ENCODE results near the gene SLC6A18. TPM values are rescaled to one million over a fixed set of nuclear protein-coding genes. Genes with fewer than 3 reads are reported as not detected.

SLC6A18 gene
- polyA plus RNA-seq, 1 donor (not counting 4 experiments of a cell fraction or from before 2014, with no cell fraction given): not detected

DNA sequence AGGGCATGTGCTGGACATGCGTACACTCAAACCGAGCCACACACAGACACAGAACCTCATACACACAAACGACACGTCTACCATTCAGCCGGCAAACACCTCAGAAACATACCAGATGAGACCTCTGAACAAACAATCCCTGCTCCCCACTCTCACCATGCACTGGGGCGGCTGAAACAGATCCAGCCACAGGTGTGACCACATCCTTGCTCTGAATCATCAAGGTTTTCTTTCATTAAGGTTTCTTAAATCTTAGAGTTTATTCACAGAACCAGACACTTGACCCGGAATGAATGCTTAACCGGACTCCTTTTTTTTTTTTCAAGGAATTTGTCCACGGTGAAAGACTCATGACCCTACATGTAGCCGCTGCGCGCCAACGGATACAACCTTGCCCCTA, 43.5 kb downstream of the SLC6A18 start:
- no peak overlapping the region for H3K4me3 ChIP-seq (ENCODE audit: control insufficient read depth in 2 of 3, extremely low read depth in 1 of 3, insufficient read depth in 2 of 3, low read depth in 1 of 3, low read length in 3 of 3)
- no peak overlapping the region for H3K4me2 ChIP-seq (ENCODE audit: control insufficient read depth, extremely low read depth, insufficient read depth, low read depth, low read length)
- no peaks in the 10 kb centered on the region for H3K4me1 ChIP-seq (ENCODE audit: control insufficient read depth, extremely low read depth, insufficient read depth, low read length)
- DNase-seq (ENCODE audit: low read depth, low spot score): no peak
- no peak overlapping the region for H3K27ac ChIP-seq (ENCODE audit: control insufficient read depth, insufficient read depth, low read length)
- no peaks in the 10 kb centered on the region for H3K27me3 ChIP-seq (ENCODE audit: control insufficient read depth, extremely low read depth, insufficient read depth, low read length)
- H4K20me1 ChIP-seq (ENCODE audit: control insufficient read depth, extremely low read depth, insufficient read depth, low read length): no peaks in the 10 kb centered on the region
- no peak overlapping the region for H3K9ac ChIP-seq (ENCODE audit: control insufficient read depth, extremely low read depth, insufficient read depth, low read length)
- H3K36me3 ChIP-seq (ENCODE audit: control insufficient read depth in 2 of 2, extremely low read depth in 1 of 2, insufficient read depth in 2 of 2, low read length in 2 of 2): no peaks in the 10 kb centered on the region
- TF ChIP-seq, protein P1, sequence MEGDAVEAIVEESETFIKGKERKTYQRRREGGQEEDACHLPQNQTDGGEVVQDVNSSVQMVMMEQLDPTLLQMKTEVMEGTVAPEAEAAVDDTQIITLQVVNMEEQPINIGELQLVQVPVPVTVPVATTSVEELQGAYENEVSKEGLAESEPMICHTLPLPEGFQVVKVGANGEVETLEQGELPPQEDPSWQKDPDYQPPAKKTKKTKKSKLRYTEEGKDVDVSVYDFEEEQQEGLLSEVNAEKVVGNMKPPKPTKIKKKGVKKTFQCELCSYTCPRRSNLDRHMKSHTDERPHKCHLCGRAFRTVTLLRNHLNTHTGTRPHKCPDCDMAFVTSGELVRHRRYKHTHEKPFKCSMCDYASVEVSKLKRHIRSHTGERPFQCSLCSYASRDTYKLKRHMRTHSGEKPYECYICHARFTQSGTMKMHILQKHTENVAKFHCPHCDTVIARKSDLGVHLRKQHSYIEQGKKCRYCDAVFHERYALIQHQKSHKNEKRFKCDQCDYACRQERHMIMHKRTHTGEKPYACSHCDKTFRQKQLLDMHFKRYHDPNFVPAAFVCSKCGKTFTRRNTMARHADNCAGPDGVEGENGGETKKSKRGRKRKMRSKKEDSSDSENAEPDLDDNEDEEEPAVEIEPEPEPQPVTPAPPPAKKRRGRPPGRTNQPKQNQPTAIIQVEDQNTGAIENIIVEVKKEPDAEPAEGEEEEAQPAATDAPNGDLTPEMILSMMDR (optimal IDR thresholded peaks at IDR 0.05 in 1 of 3, IDR thresholded peaks at IDR 0.05 in 1 of 3, conservative IDR thresholded peaks at IDR 0.05 in 1 of 3; ENCODE audit: extremely low read depth in 1 of 3, insufficient read depth in 2 of 3, low read length in 3 of 3): no peak
- TF ChIP-seq EZH2 (IDR thresholded peaks at IDR 0.05; ENCODE audit: low read length): no peak
- no peaks in the 10 kb centered on the region for H3K9me1 ChIP-seq (ENCODE audit: control insufficient read depth, extremely low read depth, insufficient read depth, low read length)
- H3K79me2 ChIP-seq (ENCODE audit: control insufficient read depth, insufficient read depth, low read length): no peaks in the 10 kb centered on the region
- FAIRE-seq: no peak
- no peak overlapping the region for H2AFZ ChIP-seq (ENCODE audit: control insufficient read depth, low read length)
- peaks cover 3% of the 10 kb centered on the region for H3K9me3 ChIP-seq (ENCODE audit: control insufficient read depth, low read depth, low read length)
- dilution Hi-C loops (cut with MboI; ENCODE audit: extremely low pct_ligation_motif_present, low sequenced_read_pairs): no loop called here

DNA sequence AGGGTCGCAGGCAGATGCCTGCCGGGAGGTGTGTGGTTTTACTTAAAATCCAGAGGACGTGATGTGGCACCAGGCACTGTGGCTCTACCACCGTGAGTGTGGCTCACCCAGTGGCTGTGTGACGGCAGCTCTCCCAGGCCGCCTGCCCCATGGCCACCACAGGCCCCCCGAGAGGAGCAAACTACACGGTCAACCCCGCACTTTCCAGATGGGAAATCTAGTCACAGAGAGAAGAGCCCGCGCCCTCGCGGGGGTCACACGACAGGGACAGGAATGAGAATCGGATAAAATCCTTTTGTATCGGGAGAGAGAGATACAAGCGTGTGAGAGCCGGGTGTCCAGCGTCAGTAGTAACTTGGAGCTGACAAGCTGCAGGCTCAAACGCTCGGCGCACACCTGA, 45.2 kb downstream of the SLC6A18 start:
- H3K4me3 ChIP-seq (ENCODE audit: control insufficient read depth in 2 of 3, extremely low read depth in 1 of 3, insufficient read depth in 2 of 3, low read depth in 1 of 3, low read length in 3 of 3): no peak overlapping the region
- H3K79me2 ChIP-seq (ENCODE audit: control insufficient read depth, insufficient read depth, low read length): no peaks in the 10 kb centered on the region
- H3K36me3 ChIP-seq (ENCODE audit: control insufficient read depth in 2 of 2, extremely low read depth in 1 of 2, insufficient read depth in 2 of 2, low read length in 2 of 2): no peaks in the 10 kb centered on the region
- peaks cover 3% of the 10 kb centered on the region for H3K9me3 ChIP-seq (ENCODE audit: control insufficient read depth, low read depth, low read length)
- H3K4me1 ChIP-seq (ENCODE audit: control insufficient read depth, extremely low read depth, insufficient read depth, low read length): no peaks in the 10 kb centered on the region
- H3K27ac ChIP-seq (ENCODE audit: control insufficient read depth, insufficient read depth, low read length): no peak overlapping the region
- H2AFZ ChIP-seq (ENCODE audit: control insufficient read depth, low read length): no peak overlapping the region
- FAIRE-seq (no peak), DNase-seq (ENCODE audit: low read depth, low spot score) (no peak)
- dilution Hi-C loops (cut with MboI; ENCODE audit: extremely low pct_ligation_motif_present, low sequenced_read_pairs): no loop called here
- H3K9ac ChIP-seq (ENCODE audit: control insufficient read depth, extremely low read depth, insufficient read depth, low read length): no peak overlapping the region
- H4K20me1 ChIP-seq (ENCODE audit: control insufficient read depth, extremely low read depth, insufficient read depth, low read length): no peaks in the 10 kb centered on the region
- H3K27me3 ChIP-seq (ENCODE audit: control insufficient read depth, extremely low read depth, insufficient read depth, low read length): no peaks in the 10 kb centered on the region
- TF ChIP-seq, protein P1 (optimal IDR thresholded peaks at IDR 0.05 in 1 of 3, IDR thresholded peaks at IDR 0.05 in 1 of 3, conservative IDR thresholded peaks at IDR 0.05 in 1 of 3; ENCODE audit: extremely low read depth in 1 of 3, insufficient read depth in 2 of 3, low read length in 3 of 3): no peak
- TF ChIP-seq EZH2 (IDR thresholded peaks at IDR 0.05; ENCODE audit: low read length): no peak
- H3K9me1 ChIP-seq (ENCODE audit: control insufficient read depth, extremely low read depth, insufficient read depth, low read length): no peaks in the 10 kb centered on the region
- no peak overlapping the region for H3K4me2 ChIP-seq (ENCODE audit: control insufficient read depth, extremely low read depth, insufficient read depth, low read depth, low read length)
